ENCODE measurements around the gene ZNF417.
"Not testable (repeated sequence)": the region's sequence is repeated elsewhere in the genome, so short reads cannot be mapped to it uniquely, and the experiment has no call there.

Gene ZNF417

GRCh38 chr19:57887195-57887941 lies 29.0 kb downstream of the ZNF417 start:
- DNase-seq (ENCODE audit: low read depth in 2 of 2) = no peak

DNA sequence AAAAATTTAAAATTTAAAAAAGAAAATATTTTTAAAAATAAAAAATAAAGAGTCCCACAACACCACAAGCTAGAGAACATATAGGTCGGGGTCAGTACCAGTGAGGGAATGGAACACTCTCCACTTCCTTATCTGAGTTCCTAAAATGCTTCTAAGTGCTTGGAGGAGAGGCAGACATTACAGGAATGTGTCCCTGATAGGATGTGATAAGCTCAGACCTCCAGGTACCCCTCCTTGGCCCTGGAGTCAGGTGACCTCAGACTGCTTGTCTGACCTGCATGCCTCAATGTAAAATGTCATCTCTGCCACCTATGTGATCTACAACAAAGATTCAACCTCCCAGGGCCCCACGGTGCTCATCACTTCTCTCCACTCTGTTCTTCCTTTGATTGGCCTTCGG lies 30.3 kb downstream of the ZNF417 start:
- no peak for DNase-seq (ENCODE audit: low read depth in 2 of 2)

GRCh38 chr19:57873883-57874799 lies 42.3 kb downstream of the ZNF417 start:
- not testable (repeated sequence) for DNase-seq (ENCODE audit: low read depth in 2 of 2)

DNA sequence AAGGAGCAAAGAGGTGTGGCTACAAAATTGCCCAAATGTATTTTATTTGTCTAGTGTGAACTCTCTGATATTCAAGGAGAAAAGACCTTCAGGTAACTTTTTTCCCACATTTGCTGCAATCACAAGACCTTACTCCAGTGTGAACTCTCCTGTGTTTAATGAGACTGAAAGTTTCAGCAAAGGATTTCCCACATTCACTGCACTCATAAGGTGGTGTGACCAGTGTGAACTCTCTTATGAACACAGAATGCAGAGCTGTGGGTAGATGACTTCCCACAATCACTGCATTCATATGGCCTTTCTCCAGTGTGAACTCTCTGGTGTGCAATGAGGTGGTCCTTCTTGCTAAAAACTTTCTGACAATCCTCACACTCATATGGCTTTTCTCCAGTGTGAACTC lies 43.9 kb downstream of the ZNF417 start:
- DNase-seq (ENCODE audit: low read depth in 2 of 2) = no peak

DNA sequence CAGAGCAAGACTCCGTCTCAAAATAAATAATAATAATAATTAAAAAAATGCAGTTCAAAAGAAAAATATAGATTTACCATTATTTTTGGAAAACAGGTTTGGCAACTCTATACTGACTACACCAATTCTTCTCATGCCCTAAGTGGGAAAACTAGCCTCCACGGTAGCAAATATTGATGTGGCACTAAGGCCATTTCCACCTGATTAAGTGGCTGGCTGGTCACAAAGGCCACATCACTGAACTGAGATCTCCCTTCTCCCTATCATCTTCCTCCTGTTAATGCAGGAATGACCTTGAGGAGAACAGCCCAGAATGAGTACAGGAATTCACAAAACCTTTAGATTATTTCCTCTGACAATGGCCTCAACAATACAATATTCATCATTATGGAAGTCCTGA lies 46.2 kb downstream of the ZNF417 start:
- no peak for DNase-seq (ENCODE audit: low read depth in 2 of 2)

DNA sequence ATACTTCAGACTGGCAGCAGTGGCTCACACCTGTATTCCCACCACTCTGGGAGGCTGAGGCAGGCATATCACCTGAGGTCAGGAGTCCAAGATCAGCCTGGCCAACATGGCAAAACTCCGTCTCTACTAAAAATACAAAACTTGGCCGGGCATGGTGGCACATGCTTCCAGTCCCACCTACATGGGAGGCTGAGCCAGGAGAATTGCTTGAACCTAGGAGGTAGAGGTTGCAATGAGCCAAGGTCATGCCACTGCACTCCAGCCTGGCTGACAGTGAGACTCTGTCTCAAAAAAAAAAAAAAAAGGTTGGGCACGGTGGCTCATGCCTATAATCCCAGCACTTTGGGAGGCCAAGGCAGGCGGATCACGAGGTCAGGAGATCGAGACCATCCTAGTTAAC lies 46.7 kb downstream of the ZNF417 start:
- DNase-seq (ENCODE audit: low read depth in 2 of 2) = not testable (repeated sequence)

GRCh38 chr19:57867868-57868492 lies 48.4 kb downstream of the ZNF417 start:
- DNase-seq (ENCODE audit: low read depth in 2 of 2) = no peak

Data from stimulated activated CD8-positive, alpha-beta memory T cell treated with anti-CD3 and anti-CD28 coated beads, Interleukin-2, amount 100 ng/mL, for 1 hour (primary cell).